ENCODE measurements around the gene ABHD15. TPM values are rescaled to one million over a fixed set of nuclear protein-coding genes. Genes with fewer than 3 reads are reported as not detected.

The ABHD15 gene
- total and polyA plus RNA-seq, 9 of the 15 experiments (the other 6 are each of a cell fraction or from before 2014, with no cell fraction given), result 0.85 to 4.2 (median 2.1) TPM

GRCh38 chr17:29591146-29591736 is 24.4 kb upstream of the ABHD15 start (continued):
- TF ChIP-seq NKRF (IDR thresholded peaks at IDR 0.05; ENCODE audit: borderline replicate concordance) (0 out of 2 replicates have a peak, but pooled peaks have one; percentile 15), ZNF175 (CRISPR knock-in tag; IDR thresholded peaks at IDR 0.05; ENCODE audit: low read depth) (no peak), ZNF311 (CRISPR knock-in tag; IDR thresholded peaks at IDR 0.05) (no peak), ZBTB43 (CRISPR knock-in tag; IDR thresholded peaks at IDR 0.05) (no peak), PBX2 (CRISPR knock-in tag; IDR thresholded peaks at IDR 0.05; ENCODE audit: low read depth) (no peak), PBX2 (tag; conservative IDR thresholded peaks at IDR 0.05; ENCODE audit: low read depth) (no peak), ZNF282 (CRISPR knock-in tag; IDR thresholded peaks at IDR 0.05) (no peak), THRB (CRISPR knock-in tag; conservative IDR thresholded peaks at IDR 0.05) (no peak), CREB5 (CRISPR knock-in tag; IDR thresholded peaks at IDR 0.05) (no peak), RB1 (IDR thresholded peaks at IDR 0.05; ENCODE audit: low read depth) (no peak), EGR1 (conservative IDR thresholded peaks at IDR 0.05) (0 out of 2 replicates have a peak, but pooled peaks have one; percentile 30), MAX (CRISPR knock-in tag; IDR thresholded peaks at IDR 0.05) (peak; percentile 78), SMAD3 (CRISPR knock-in tag; conservative IDR thresholded peaks at IDR 0.05) (no peak; the same call in 1 of the 2 replicates), RNF219 (CRISPR knock-in tag; IDR thresholded peaks at IDR 0.05) (no peak)
